Bronchial epithelial cell (primary cell): ENCODE results near the gene APOL6. TPM values are rescaled to one million over a fixed set of nuclear protein-coding genes. Genes with fewer than 3 reads are reported as not detected.
"Not testable (repeated sequence)": the region's sequence is repeated elsewhere in the genome, so short reads cannot be mapped to it uniquely, and the experiment has no call there.

Experiments
- DNase-seq: peaks from one replicate; pipeline ENCODE4 v3.0.0-alpha.2; 2010; ENCODE audit warnings: low read depth
- FAIRE-seq: peaks from 2 replicates; lab custom pipeline; 2011; peaks lifted over from hg19 to GRCh38; lab: Jason Lieb, UNC
- H3K27me3 ChIP-seq: 2 replicates; pipeline ENCODE4 v1.5.1; 2011; ENCODE audit warnings: low read length; ENCODE audit not compliant: control insufficient read depth, insufficient read depth
- H3K36me3 ChIP-seq: 2 replicates; pipeline ENCODE4 v1.5.1; 2011; ENCODE audit warnings: low read length; ENCODE audit not compliant: control insufficient read depth, insufficient read depth
- H3K4me3 ChIP-seq: 2 replicates; pipeline ENCODE4 v1.5.1; 2011; ENCODE audit warnings: mild to moderate bottlenecking, low read depth, low read length, control low read depth
- CTCF ChIP-seq: IDR thresholded peaks from 2 replicates; pipeline ENCODE4 v1.5.1; 2011; ENCODE audit warnings: mild to moderate bottlenecking, moderate library complexity, low read length, control low read depth, inconsistent platforms; ENCODE audit not compliant: insufficient read depth, severe bottlenecking
- total RNA-seq: library from RNA; depleted of rRNA; stranded (reverse); fragments of >200 nt; gene quantifications from 2 replicates; pipeline ENCODE4 v1.2.1, GENCODE V29; 2014

The APOL6 gene
- total RNA-seq, 1 donor from 2014 or later: 6.1 TPM

GRCh38 chr22:35619336-35620094 lies 28.7 kb upstream of the APOL6 start:
- Histone ChIP-seq H3K27me3 (no peaks in the 10 kb centered on the region), H3K4me3 (no peak overlapping the region), H3K36me3 (no peaks in the 10 kb centered on the region)
- DNase-seq (no peak), FAIRE-seq (no peak)
- TF ChIP-seq CTCF: no peak

- H3K27me3 ChIP-seq: no peaks in the 10 kb centered on the region
- no peaks in the 10 kb centered on the region for H3K36me3 ChIP-seq
- DNase-seq (no peak), FAIRE-seq (peak; percentile 55)
- H3K4me3 ChIP-seq: no peak overlapping the region
- TF ChIP-seq CTCF: no peak
Observed at GRCh38 chr22:35620624-35621251, 27.5 kb upstream of the APOL6 start.

- FAIRE-seq (no peak), DNase-seq (no peak)
- TF ChIP-seq CTCF: no peak
- Histone ChIP-seq H3K27me3 (no peaks in the 10 kb centered on the region), H3K36me3 (no peaks in the 10 kb centered on the region), H3K4me3 (no peak overlapping the region)
Observed at GRCh38 chr22:35621451-35621850, 26.8 kb upstream of the APOL6 start.

- TF ChIP-seq CTCF: no peak
- no peak for FAIRE-seq
Observed at GRCh38 chr22:35622191-35622913, 25.9 kb upstream of the APOL6 start.

GRCh38 chr22:35623885-35624284 lies 24.4 kb upstream of the APOL6 start:
- FAIRE-seq, H3K27me3 ChIP-seq, H3K4me3 ChIP-seq, H3K36me3 ChIP-seq, DNase-seq: not testable (repeated sequence)

More at GRCh38 chr22:35622191-35622913, 25.9 kb upstream of the APOL6 start:
- H3K27me3 ChIP-seq: no peaks in the 10 kb centered on the region
- H3K36me3 ChIP-seq: no peaks in the 10 kb centered on the region
- no peak for DNase-seq
- no peak overlapping the region for H3K4me3 ChIP-seq

- no peak for FAIRE-seq
- Histone ChIP-seq H3K4me3 (no peak overlapping the region), H3K36me3 (no peaks in the 10 kb centered on the region), H3K27me3 (no peaks in the 10 kb centered on the region)
- DNase-seq: no peak
- no peak for TF ChIP-seq CTCF
Observed at GRCh38 chr22:35624547-35624946, 23.7 kb upstream of the APOL6 start.
